SKM-1 (cell line): Measurements from ENCODE around the gene IQCE.

Source experiments
- DNase-seq: peaks from one replicate; lab custom pipeline; 2025; ENCODE audit not compliant: unreplicated experiment; lab: John Stamatoyannopoulos, UW

Gene IQCE

GRCh38 chr7:2644220-2644561, 85.4 kb downstream of the IQCE start:
- no peak for DNase-seq

- no peak for DNase-seq
Measured at GRCh38 chr7:2644562-2645273, 85.9 kb downstream of the IQCE start.

GRCh38 chr7:2645274-2645868, 86.6 kb downstream of the IQCE start:
- peak; percentile 74 for DNase-seq

GRCh38 chr7:2646336-2646679, 87.5 kb downstream of the IQCE start:
- no peak for DNase-seq

DNA sequence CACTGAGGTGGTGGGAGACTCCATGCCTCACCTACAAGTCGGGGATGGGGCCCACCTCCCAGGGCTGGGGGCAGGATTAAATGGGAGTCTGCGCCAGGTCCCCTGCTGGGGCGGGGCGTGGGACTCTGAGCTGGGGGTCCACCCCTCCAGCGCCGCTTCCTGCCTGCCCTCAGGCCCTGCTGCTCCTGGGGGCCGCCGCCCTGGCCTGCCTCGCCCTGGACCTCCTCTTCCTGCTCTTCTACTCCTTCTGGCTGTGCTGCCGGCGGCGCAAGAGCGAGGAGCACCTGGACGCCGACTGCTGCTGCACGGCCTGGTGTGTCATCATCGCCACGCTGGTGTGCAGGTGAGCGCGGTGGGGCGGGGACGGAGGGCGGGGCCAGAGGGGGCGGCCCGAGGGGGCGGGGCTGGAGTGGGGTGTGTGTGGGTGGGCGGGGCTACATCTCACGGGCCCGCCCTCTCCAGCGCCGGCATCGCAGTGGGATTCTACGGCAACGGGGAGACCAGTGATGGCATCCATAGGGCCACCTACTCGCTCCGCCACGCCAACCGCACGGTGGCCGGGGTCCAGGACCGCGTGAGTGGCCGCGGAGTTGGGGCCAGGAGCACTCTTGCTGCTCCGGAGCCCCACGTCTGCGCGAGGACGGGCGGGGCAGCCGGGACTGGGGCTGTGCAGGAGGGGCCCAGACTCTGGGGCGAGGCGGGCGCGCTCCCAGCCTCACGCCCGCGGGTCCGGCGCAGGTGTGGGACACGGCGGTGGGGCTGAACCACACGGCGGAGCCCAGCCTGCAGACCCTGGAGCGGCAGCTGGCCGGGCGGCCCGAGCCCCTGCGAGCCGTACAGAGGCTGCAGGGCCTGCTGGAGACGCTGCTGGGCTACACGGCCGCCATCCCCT, 88.1 kb downstream of the IQCE start:
- no peak for DNase-seq

- no peak for DNase-seq
Measured at GRCh38 chr7:2647594-2648172, 88.9 kb downstream of the IQCE start.

DNA sequence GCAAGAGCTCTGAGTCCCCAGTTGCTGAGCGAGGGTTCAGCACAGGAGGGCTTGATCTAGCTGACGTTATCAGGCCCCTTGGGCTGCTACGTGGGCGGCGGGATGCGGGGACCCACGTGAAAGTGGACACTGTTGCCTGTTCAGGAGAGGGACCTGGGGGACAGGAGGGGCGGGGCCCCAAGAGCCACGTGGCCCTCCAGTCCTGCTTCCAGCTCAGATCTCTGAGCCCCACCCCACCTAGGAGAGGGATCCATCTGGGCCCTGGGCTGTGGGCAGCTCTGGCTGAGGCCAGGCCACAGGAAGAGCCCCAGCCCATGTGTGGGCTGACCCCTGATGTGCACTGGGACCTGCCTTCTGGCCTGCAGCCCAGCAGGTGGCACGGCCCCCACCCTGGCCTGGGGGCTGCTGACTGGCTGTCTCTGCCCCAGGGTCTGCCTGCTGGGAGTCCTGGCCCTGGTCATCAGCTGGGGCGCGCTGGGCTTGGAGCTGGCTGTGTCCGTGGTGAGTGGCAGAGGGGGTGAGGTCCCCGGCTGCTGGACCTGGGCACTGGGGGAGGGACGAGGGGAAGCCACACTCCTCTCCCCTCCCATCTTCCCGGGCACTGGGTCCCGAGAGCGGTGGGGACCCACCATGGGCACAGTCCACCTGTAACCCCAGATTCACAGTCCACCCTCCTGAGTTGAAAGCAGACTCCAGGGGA, 90.5 kb downstream of the IQCE start:
- DNase-seq: no peak

DNA sequence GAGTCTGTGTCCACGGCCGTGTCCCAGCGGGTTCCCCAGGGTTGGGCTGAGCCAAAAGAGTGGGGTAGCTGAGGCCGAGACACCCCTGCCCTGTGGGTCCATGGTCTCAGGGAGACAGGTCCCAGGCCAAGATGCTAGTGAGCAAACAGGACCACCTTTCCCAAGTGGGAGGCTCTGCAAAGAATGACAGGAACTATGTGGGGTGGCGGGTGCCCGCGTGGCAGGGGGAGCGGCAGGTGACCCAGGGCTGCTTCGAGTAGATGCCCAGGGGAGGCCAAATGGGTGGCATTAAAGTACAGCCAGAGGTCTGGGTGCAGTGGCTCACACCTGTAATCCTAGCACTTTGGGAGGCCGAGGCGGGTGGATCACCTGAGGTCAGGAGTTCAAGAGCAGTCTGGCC, 91.2 kb downstream of the IQCE start:
- DNase-seq: no peak

DNA sequence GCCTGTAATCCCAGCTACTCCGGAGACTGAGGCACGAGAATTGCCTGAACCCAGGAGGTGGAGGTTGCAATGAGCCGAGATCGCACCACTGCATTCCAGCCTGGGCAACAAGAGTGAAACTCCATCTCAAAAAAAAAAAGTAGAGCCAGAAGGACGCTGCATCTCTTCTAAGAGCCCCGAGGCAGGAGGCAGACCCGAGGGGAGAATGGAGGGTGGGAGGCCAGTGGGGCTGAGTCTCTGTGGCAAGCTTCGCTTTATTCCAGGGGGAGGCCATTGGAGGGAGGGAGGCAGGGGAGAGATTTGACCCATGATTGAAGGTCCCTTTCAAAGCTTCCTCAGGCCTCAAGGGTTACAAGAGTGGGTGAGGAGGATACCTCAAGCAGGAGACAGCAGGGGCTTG, 91.7 kb downstream of the IQCE start:
- no peak for DNase-seq

- DNase-seq: no peak
Measured at GRCh38 chr7:2651336-2651735, 92.6 kb downstream of the IQCE start.

- DNase-seq: no peak
Measured at GRCh38 chr7:2651847-2652735, 93.3 kb downstream of the IQCE start.

GRCh38 chr7:2652736-2653060, 93.9 kb downstream of the IQCE start:
- no peak for DNase-seq

DNA sequence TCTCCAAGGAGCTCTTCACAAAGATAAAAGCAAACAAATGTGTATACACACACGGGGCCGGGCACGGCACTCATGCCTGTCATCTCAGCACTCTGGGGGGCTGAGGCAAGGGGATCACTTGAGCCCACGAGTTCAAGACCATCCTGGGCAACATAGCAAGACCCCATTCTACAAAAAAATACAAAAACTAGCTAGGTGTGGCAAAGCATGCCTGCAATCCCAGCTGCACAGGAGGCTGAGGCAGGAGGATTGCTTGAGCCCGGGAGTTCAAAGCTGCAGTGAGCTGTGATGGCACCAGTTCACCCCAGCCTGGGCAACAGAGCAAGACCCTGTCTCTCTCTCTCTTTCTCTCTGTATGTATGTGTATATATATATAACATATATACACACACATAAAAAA, 95.3 kb downstream of the IQCE start:
- DNase-seq: no peak

DNA sequence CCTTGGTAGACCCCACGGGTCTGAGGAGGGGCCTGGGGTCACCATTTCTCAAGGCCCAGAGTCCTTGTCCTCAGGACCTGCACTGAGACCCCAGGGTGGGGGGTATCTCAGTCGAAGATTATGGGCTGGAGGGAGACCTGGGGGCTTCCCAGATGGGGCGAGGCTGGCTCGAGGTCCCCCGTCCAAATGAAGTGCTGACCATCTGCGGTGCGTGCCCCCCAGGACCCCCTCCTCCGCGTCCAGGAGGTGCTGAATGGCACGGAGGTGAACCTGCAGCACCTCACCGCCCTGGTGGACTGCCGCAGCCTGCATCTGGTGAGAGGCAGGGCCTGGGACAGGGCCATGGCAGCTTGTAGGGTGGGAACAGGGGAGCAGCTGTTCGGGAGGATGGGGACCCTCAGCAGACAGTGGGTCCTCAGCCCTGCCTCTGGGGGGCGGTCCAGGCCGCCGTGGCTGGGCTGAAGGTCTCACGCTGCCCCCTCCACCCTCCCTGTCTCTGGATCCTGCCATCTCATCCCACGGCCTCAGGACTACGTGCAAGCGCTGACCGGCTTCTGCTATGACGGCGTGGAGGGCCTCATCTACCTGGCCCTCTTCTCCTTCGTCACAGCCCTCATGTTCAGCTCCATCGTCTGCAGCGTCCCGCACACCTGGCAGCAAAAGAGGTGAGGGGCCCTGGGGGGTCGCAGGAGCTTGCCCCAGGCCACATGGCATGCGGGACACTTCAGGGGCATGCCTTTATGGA, 97.3 kb downstream of the IQCE start:
- no peak for DNase-seq

DNA sequence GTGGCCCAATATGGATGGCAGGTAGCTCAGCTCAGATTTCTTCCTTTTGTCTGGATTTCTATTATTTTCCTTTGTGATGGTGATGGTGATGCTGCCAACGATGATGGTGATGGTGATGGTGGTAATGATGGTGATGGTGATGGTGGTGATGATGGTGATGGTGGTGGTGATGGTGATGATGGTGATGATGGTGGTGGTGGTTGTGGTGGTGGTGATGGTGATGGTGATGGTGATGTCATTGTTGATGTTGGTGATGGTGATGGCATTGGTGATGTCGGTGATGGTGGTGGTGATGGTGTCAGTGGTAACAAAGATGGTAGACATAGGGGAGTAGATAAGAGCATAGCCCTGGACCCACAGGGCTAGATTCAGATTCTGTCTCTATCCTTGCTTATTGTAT, 98.4 kb downstream of the IQCE start:
- DNase-seq: no peak

GRCh38 chr7:2657920-2658671, 99.3 kb downstream of the IQCE start:
- DNase-seq: no peak

DNA sequence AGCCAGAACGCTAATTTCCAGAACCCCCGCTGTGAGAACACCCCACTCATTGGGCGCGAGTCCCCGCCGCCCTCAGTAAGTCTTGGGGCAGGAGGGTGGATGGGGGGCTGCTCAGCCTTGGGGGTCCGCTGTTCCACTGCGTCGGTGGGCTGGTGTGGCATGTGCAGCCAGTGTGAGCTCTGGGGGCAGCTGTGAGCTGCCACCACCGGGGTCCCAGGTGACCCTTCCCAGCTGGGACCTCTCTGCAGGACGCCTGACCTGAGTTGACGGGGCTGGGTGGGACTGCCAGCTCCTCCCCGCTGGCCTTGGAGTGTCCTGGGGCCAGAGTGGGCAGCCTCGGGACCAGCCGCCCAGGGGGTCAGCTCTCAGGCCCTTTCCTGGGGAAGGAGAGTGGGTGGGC, 100.2 kb downstream of the IQCE start:
- DNase-seq: no peak

GRCh38 chr7:2659556-2660358, 101.0 kb downstream of the IQCE start:
- DNase-seq: no peak
